GM23338 (cell line): ENCODE results near the gene FXR1. TPM values are rescaled to one million over a fixed set of nuclear protein-coding genes. Genes with fewer than 3 reads are reported as not detected.

Experiments used
- ATAC-seq: fragments of 200-7000 bp; cut with Tn5 transposase; 3 replicates; pipeline ENCODE4 v1.9.1; 2020
- DNase-seq: peaks from one replicate; pipeline ENCODE4 v3.0.0-alpha.2; 2015; ENCODE audit warnings: low spot score
- H2AFZ ChIP-seq: fragments of 200-600 bp; sonication (generic); 2 replicates; pipeline ENCODE4 v1.8.0; 2016; ENCODE audit warnings: antibody characterized with exemption, mild to moderate bottlenecking, moderate library complexity
- H3F3A ChIP-seq: fragments of 200-600 bp; sonication (generic); replicated peaks from 2 replicates; pipeline ENCODE4 v1.8.0; 2017; ENCODE audit warnings: antibody characterized with exemption, mixed run types, low read depth
- H3K27ac ChIP-seq: fragments of 200-600 bp; sonication (generic); 2 replicates; pipeline ENCODE4 v1.6.1; 2016; ENCODE audit warnings: low read depth
- H3K27me3 ChIP-seq: fragments of 200-600 bp; sonication (generic); 2 replicates; pipeline ENCODE4 v1.8.0; 2016; ENCODE audit warnings: mild to moderate bottlenecking, mixed run types, moderate library complexity; ENCODE audit not compliant: insufficient read depth
- H3K36me3 ChIP-seq: fragments of 200-600 bp; sonication (generic); 2 replicates; pipeline ENCODE4 v1.8.0; 2016; ENCODE audit warnings: mild to moderate bottlenecking; ENCODE audit not compliant: insufficient read depth
- H3K4me1 ChIP-seq: fragments of 200-600 bp; sonication (generic); 2 replicates; pipeline ENCODE4 v1.8.0; 2016; ENCODE audit warnings: mild to moderate bottlenecking, moderate library complexity; ENCODE audit not compliant: insufficient read depth
- H3K4me2 ChIP-seq: fragments of 200-600 bp; sonication (generic); 2 replicates; pipeline ENCODE4 v1.7.1; 2017; ENCODE audit warnings: mixed run types
- H3K4me3 ChIP-seq: fragments of 200-600 bp; sonication (generic); 2 replicates; pipeline ENCODE4 v1.6.1; 2016; ENCODE audit warnings: mixed run types
- H3K79me2 ChIP-seq: fragments of 200-600 bp; sonication (generic); replicated peaks from 2 replicates; pipeline ENCODE4 v1.8.0; 2017; ENCODE audit warnings: mild to moderate bottlenecking; ENCODE audit not compliant: insufficient read depth
- H3K9me2 ChIP-seq: fragments of 200-600 bp; sonication (generic); 2 replicates; pipeline ENCODE4 v1.8.0; 2017; ENCODE audit not compliant: insufficient read depth
- H4K20me1 ChIP-seq: fragments of 200-600 bp; sonication (generic); replicated peaks from 2 replicates; pipeline ENCODE4 v1.8.0; 2017; ENCODE audit warnings: mild to moderate bottlenecking; ENCODE audit not compliant: insufficient read depth
- H3K27ac Mint-ChIP-seq: 2 replicates; pipeline ENCODE4 v1.8.0; 2020; ENCODE audit warnings: inconsistent platforms, mild to moderate bottlenecking, moderate library complexity, mixed read lengths
- H3K27me3 Mint-ChIP-seq: 3 replicates; pipeline ENCODE4 v1.8.0; 2022; ENCODE audit warnings: low read depth, mild to moderate bottlenecking, moderate library complexity, mixed read lengths, inconsistent platforms; ENCODE audit not compliant: insufficient read depth, poor library complexity
- H3K36me3 Mint-ChIP-seq: 3 replicates; pipeline ENCODE4 v1.8.0; 2021; ENCODE audit warnings: low read depth, mild to moderate bottlenecking, inconsistent platforms, moderate library complexity, mixed read lengths
- H3K4me1 Mint-ChIP-seq: 3 replicates; pipeline ENCODE4 v1.8.0; 2020; ENCODE audit warnings: mild to moderate bottlenecking, inconsistent platforms, mixed read lengths
- H3K4me3 Mint-ChIP-seq: 3 replicates; pipeline ENCODE4 v1.8.0; 2021; ENCODE audit warnings: moderate library complexity, mild to moderate bottlenecking, inconsistent platforms, mixed read lengths
- H3K9me3 Mint-ChIP-seq: 3 replicates; pipeline ENCODE4 v1.8.0; 2020; ENCODE audit warnings: moderate library complexity, mild to moderate bottlenecking, inconsistent platforms, mixed read lengths
- CREB1 ChIP-seq: fragments of 250-450 bp; sonication (Bioruptor Pico); IDR thresholded peaks from 2 replicates; pipeline ENCODE4 v1.5.0; 2020; ENCODE audit warnings: low read depth, mild to moderate bottlenecking, moderate library complexity
- CTCF ChIP-seq, 2 experiments: fragments of 200-600 bp in 1 of 2; sonication (generic) in 1 of 2; conservative IDR thresholded peaks; 2 replicates each; pipeline versions ENCODE4 v1.5.1 to v1.6.1; 2016 to 2017; ENCODE audit warnings: antibody characterized with exemption in 2 of 2, low read depth in 2 of 2, mild to moderate bottlenecking in 2 of 2, moderate library complexity in 1 of 2
- EZH2 ChIP-seq: fragments of 200-600 bp; sonication (generic); IDR thresholded peaks from one replicate; pipeline ENCODE4 v1.8.0; 2017; ENCODE audit warnings: antibody characterized with exemption, mild to moderate bottlenecking, low read depth; ENCODE audit not compliant: unreplicated experiment
- EZH2phosphoT487 ChIP-seq: fragments of 200-600 bp; sonication (generic); IDR thresholded peaks from one replicate; pipeline ENCODE4 v1.8.1; 2018; ENCODE audit warnings: antibody characterized with exemption; ENCODE audit not compliant: unreplicated experiment
- JUNB ChIP-seq: IDR thresholded peaks from one replicate; pipeline ENCODE4 v1.6.1; 2016; ENCODE audit warnings: antibody characterized with exemption; ENCODE audit not compliant: unreplicated experiment
- NANOG ChIP-seq: IDR thresholded peaks from 2 replicates; pipeline ENCODE4 v1.6.1; 2016; ENCODE audit warnings: antibody characterized with exemption, borderline replicate concordance
- POLR2AphosphoS5 ChIP-seq: IDR thresholded peaks from 2 replicates; pipeline ENCODE4 v1.6.1; 2016; ENCODE audit warnings: antibody characterized with exemption, low read depth
- REST ChIP-seq: IDR thresholded peaks from one replicate; pipeline ENCODE4 v1.6.1; 2018; ENCODE audit warnings: antibody characterized with exemption; ENCODE audit not compliant: unreplicated experiment
- STAT1 ChIP-seq: IDR thresholded peaks from one replicate; pipeline ENCODE4 v1.6.1; 2016; ENCODE audit warnings: antibody characterized with exemption; ENCODE audit not compliant: unreplicated experiment
- ZNF114 ChIP-seq: fragments of 250-450 bp; sonication (Bioruptor Pico); IDR thresholded peaks from 2 replicates; pipeline ENCODE4 v1.5.0; 2020; ENCODE audit warnings: mild to moderate bottlenecking, moderate library complexity
- ZNF331 ChIP-seq: fragments of 250-450 bp; sonication (Bioruptor Pico); IDR thresholded peaks from 2 replicates; pipeline ENCODE4 v1.5.0; 2020; ENCODE audit warnings: low read depth, mild to moderate bottlenecking, moderate library complexity
- polyA plus RNA-seq: library from polyadenylated mRNA; unstranded; fragments of >200 nt; fragmentation: Nextera tagmentation; extraction: Ambion mirVana; gene quantifications from 2 replicates; pipeline ENCODE4 v1.2.1, GENCODE V29; 2016
- total RNA-seq: library from RNA; depleted of rRNA; stranded (reverse); fragments of >200 nt; shearing (Covaris generic); gene quantifications from 2 replicates; pipeline ENCODE4 v1.2.3, GENCODE V29; 2014
- TF ChIP-seq, protein P1 (sequence below): IDR thresholded peaks from 2 replicates; pipeline ENCODE4 v1.6.1; 2016; ENCODE audit warnings: antibody characterized with exemption
- TF ChIP-seq, protein P2 (sequence below): fragments of 250-450 bp; sonication (Bioruptor Pico); IDR thresholded peaks from 2 replicates; pipeline ENCODE4 v1.5.0; 2020; ENCODE audit warnings: mild to moderate bottlenecking, moderate library complexity

Gene FXR1
- total and polyA plus RNA-seq, 2 experiments from 2014 or later, result 136 to 228 TPM

GRCh38 chr3:180875124-180875698, 37.3 kb upstream of the FXR1 start:
- Histone ChIP-seq H3K4me1 (peaks cover 12% of the 10 kb centered on the region; the same call in 1 of the 2 replicates), H3K79me2 (no peaks in the 10 kb centered on the region), H3K36me3 (no peaks in the 10 kb centered on the region), H3K4me2 (no peak overlapping the region), H3K27ac (no peak overlapping the region), H3K9me2 (no peaks in the 10 kb centered on the region), H2AFZ (no peak overlapping the region), H3F3A (no peaks in the 10 kb centered on the region), H3K4me3 (no peak overlapping the region), H4K20me1 (no peaks in the 10 kb centered on the region), H3K27me3 (no peaks in the 10 kb centered on the region)
- H3K4me1 Mint-ChIP-seq, result peaks cover 6% of the 10 kb centered on the region; the same call in 2 of the 3 replicates
- H3K4me3 Mint-ChIP-seq, result no peak overlapping the region
- DNase-seq, result no peak
- ATAC-seq, result no peak
- TF ChIP-seq, protein P1, sequence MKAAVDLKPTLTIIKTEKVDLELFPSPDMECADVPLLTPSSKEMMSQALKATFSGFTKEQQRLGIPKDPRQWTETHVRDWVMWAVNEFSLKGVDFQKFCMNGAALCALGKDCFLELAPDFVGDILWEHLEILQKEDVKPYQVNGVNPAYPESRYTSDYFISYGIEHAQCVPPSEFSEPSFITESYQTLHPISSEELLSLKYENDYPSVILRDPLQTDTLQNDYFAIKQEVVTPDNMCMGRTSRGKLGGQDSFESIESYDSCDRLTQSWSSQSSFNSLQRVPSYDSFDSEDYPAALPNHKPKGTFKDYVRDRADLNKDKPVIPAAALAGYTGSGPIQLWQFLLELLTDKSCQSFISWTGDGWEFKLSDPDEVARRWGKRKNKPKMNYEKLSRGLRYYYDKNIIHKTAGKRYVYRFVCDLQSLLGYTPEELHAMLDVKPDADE, result no peak
- TF ChIP-seq, protein P2, sequence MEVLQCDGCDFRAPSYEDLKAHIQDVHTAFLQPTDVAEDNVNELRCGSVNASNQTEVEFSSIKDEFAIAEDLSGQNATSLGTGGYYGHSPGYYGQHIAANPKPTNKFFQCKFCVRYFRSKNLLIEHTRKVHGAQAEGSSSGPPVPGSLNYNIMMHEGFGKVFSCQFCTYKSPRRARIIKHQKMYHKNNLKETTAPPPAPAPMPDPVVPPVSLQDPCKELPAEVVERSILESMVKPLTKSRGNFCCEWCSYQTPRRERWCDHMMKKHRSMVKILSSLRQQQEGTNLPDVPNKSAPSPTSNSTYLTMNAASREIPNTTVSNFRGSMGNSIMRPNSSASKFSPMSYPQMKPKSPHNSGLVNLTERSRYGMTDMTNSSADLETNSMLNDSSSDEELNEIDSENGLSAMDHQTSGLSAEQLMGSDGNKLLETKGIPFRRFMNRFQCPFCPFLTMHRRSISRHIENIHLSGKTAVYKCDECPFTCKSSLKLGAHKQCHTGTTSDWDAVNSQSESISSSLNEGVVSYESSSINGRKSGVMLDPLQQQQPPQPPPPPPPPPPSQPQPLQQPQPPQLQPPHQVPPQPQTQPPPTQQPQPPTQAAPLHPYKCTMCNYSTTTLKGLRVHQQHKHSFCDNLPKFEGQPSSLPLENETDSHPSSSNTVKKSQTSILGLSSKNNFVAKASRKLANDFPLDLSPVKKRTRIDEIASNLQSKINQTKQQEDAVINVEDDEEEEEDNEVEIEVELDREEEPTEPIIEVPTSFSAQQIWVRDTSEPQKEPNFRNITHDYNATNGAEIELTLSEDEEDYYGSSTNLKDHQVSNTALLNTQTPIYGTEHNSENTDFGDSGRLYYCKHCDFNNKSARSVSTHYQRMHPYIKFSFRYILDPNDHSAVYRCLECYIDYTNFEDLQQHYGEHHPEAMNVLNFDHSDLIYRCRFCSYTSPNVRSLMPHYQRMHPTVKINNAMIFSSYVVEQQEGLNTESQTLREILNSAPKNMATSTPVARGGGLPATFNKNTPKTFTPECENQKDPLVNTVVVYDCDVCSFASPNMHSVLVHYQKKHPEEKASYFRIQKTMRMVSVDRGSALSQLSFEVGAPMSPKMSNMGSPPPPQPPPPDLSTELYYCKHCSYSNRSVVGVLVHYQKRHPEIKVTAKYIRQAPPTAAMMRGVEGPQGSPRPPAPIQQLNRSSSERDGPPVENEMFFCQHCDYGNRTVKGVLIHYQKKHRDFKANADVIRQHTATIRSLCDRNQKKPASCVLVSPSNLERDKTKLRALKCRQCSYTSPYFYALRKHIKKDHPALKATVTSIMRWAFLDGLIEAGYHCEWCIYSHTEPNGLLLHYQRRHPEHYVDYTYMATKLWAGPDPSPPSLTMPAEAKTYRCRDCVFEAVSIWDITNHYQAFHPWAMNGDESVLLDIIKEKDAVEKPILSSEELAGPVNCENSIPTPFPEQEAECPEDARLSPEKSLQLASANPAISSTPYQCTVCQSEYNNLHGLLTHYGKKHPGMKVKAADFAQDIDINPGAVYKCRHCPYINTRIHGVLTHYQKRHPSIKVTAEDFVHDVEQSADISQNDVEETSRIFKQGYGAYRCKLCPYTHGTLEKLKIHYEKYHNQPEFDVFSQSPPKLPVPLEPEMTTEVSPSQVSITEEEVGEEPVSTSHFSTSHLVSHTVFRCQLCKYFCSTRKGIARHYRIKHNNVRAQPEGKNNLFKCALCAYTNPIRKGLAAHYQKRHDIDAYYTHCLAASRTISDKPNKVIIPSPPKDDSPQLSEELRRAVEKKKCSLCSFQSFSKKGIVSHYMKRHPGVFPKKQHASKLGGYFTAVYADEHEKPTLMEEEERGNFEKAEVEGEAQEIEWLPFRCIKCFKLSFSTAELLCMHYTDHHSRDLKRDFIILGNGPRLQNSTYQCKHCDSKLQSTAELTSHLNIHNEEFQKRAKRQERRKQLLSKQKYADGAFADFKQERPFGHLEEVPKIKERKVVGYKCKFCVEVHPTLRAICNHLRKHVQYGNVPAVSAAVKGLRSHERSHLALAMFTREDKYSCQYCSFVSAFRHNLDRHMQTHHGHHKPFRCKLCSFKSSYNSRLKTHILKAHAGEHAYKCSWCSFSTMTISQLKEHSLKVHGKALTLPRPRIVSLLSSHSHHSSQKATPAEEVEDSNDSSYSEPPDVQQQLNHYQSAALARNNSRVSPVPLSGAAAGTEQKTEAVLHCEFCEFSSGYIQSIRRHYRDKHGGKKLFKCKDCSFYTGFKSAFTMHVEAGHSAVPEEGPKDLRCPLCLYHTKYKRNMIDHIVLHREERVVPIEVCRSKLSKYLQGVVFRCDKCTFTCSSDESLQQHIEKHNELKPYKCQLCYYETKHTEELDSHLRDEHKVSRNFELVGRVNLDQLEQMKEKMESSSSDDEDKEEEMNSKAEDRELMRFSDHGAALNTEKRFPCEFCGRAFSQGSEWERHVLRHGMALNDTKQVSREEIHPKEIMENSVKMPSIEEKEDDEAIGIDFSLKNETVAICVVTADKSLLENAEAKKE (CRISPR knock-in tag), result no peak
- TF ChIP-seq NANOG, result no peak
- TF ChIP-seq ZNF114 (CRISPR knock-in tag), result no peak
- no peak for TF ChIP-seq JUNB
- no peak for TF ChIP-seq POLR2AphosphoS5
- no peak for TF ChIP-seq STAT1
- TF ChIP-seq REST, result no peak
- no peak for TF ChIP-seq CREB1 (CRISPR knock-in tag)
- TF ChIP-seq EZH2phosphoT487, result no peak
- no peak for TF ChIP-seq EZH2
- TF ChIP-seq ZNF331, result no peak
- no peak for TF ChIP-seq CTCF (conservative IDR thresholded peaks at IDR 0.05; ENCODE audit: low read depth in 2 of 2)
- H3K27ac Mint-ChIP-seq, result no peak overlapping the region
- H3K27me3 Mint-ChIP-seq, result peaks cover 8% of the 10 kb centered on the region
- no peaks in the 10 kb centered on the region for H3K9me3 Mint-ChIP-seq
- H3K36me3 Mint-ChIP-seq, result no peaks in the 10 kb centered on the region
